Parathyroid adenoma (tissue), 2 donors: Measurements from ENCODE around the gene HLCS.

Source experiments
- H2AFZ ChIP-seq: fragments of 300-600 bp; sonication (generic); one replicate; pipeline ENCODE4 v1.7.0; 2017; ENCODE audit warnings: antibody characterized with exemption, mild to moderate bottlenecking
- H3K27ac ChIP-seq: fragments of 300-600 bp; sonication (generic); one replicate; pipeline ENCODE4 v1.7.0; 2017
- H3K27me3 ChIP-seq: fragments of 300-600 bp; sonication (generic); one replicate; pipeline ENCODE4 v1.7.0; 2017; ENCODE audit warnings: low read length; ENCODE audit not compliant: control insufficient read depth, insufficient read depth
- H3K36me3 ChIP-seq: fragments of 300-600 bp; sonication (generic); one replicate; pipeline ENCODE4 v1.7.0; 2017; ENCODE audit warnings: low read length; ENCODE audit not compliant: control insufficient read depth, insufficient read depth
- H3K4me1 ChIP-seq: fragments of 300-600 bp; sonication (generic); one replicate; pipeline ENCODE4 v1.7.0; 2017; ENCODE audit warnings: control low read depth
- H3K4me2 ChIP-seq: fragments of 300-600 bp; sonication (generic); one replicate; pipeline ENCODE4 v1.7.0; 2017; ENCODE audit warnings: low read length
- H3K4me3 ChIP-seq: fragments of 300-600 bp; sonication (generic); one replicate; pipeline ENCODE4 v1.7.0; 2017; ENCODE audit warnings: low read depth, low read length
- H3K79me2 ChIP-seq: fragments of 300-600 bp; sonication (generic); one replicate; pipeline ENCODE4 v1.7.0; 2017; ENCODE audit warnings: control low read depth
- H3K9ac ChIP-seq: fragments of 300-600 bp; sonication (generic); one replicate; pipeline ENCODE4 v1.7.0; 2017; ENCODE audit warnings: mild to moderate bottlenecking
- H3K9me3 ChIP-seq: fragments of 300-600 bp; sonication (generic); one replicate; pipeline ENCODE4 v1.7.0; 2017; ENCODE audit warnings: low read length; ENCODE audit not compliant: control insufficient read depth
- CTCF ChIP-seq: fragments of 300-600 bp; sonication (generic); IDR thresholded peaks from one replicate; pipeline ENCODE4 v1.7.0; 2017; ENCODE audit warnings: antibody characterized with exemption, mild to moderate bottlenecking
- donor health status: primary hyperparathyroidism.

Gene HLCS

GRCh38 chr21:36922861-36923260 lies 43.6 kb downstream of the HLCS start:
- no peak overlapping the region for H2AFZ ChIP-seq
- H3K9me3 ChIP-seq: no peaks in the 10 kb centered on the region
- no peak overlapping the region for H3K9ac ChIP-seq
- no peak overlapping the region for H3K27ac ChIP-seq
- no peaks in the 10 kb centered on the region for H3K4me1 ChIP-seq
- no peaks in the 10 kb centered on the region for H3K79me2 ChIP-seq
- H3K36me3 ChIP-seq: no peaks in the 10 kb centered on the region
- H3K4me2 ChIP-seq: no peak overlapping the region
- no peak overlapping the region for H3K4me3 ChIP-seq
- no peaks in the 10 kb centered on the region for H3K27me3 ChIP-seq
- no peak for TF ChIP-seq CTCF

DNA sequence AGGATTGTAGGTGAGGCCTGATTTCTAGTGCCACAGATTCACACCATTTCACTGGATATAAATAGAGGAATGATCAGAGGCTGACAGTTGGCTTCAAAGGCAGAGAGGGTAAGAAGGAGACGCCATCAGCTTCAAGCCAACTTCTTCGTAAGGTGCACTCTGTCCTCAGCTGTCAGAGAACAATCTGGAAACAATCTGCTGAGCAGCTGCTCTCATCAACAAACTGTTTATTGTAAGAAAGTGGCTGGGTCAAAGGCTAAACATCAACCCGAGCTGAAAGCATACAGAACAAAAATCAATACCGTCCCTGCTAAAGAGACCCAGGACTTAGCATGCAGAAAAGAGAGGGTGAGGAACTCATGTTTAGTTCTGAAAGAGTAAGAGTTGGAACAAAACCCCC lies 48.2 kb downstream of the HLCS start:
- H3K79me2 ChIP-seq: peaks cover 10% of the 10 kb centered on the region
- no peak overlapping the region for H3K4me2 ChIP-seq
- H3K4me3 ChIP-seq: no peak overlapping the region
- no peaks in the 10 kb centered on the region for H3K36me3 ChIP-seq
- H3K4me1 ChIP-seq: no peaks in the 10 kb centered on the region
- no peak overlapping the region for H2AFZ ChIP-seq
- no peaks in the 10 kb centered on the region for H3K27me3 ChIP-seq
- H3K27ac ChIP-seq: no peak overlapping the region
- no peak for TF ChIP-seq CTCF
- H3K9ac ChIP-seq: no peak overlapping the region
- no peaks in the 10 kb centered on the region for H3K9me3 ChIP-seq

- H3K4me1 ChIP-seq: no peaks in the 10 kb centered on the region
- H3K9ac ChIP-seq: no peak overlapping the region
- TF ChIP-seq CTCF: no peak
- no peaks in the 10 kb centered on the region for H3K36me3 ChIP-seq
- H2AFZ ChIP-seq: no peak overlapping the region
- no peaks in the 10 kb centered on the region for H3K27me3 ChIP-seq
- peaks cover 10% of the 10 kb centered on the region for H3K79me2 ChIP-seq
- H3K9me3 ChIP-seq: no peaks in the 10 kb centered on the region
- no peak overlapping the region for H3K27ac ChIP-seq
- no peak overlapping the region for H3K4me3 ChIP-seq
- no peak overlapping the region for H3K4me2 ChIP-seq
These were observed 48.9 kb downstream of the HLCS start for GRCh38 chr21:36917471-36918158.

GRCh38 chr21:36916718-36917117 lies 49.8 kb downstream of the HLCS start:
- no peak overlapping the region for H2AFZ ChIP-seq
- no peak overlapping the region for H3K9ac ChIP-seq
- H3K4me3 ChIP-seq: no peak overlapping the region
- peaks cover 10% of the 10 kb centered on the region for H3K79me2 ChIP-seq
- H3K9me3 ChIP-seq: no peaks in the 10 kb centered on the region
- H3K27me3 ChIP-seq: no peaks in the 10 kb centered on the region
- no peak for TF ChIP-seq CTCF
- no peaks in the 10 kb centered on the region for H3K4me1 ChIP-seq
- H3K4me2 ChIP-seq: no peak overlapping the region
- H3K36me3 ChIP-seq: no peaks in the 10 kb centered on the region
- no peak overlapping the region for H3K27ac ChIP-seq

DNA sequence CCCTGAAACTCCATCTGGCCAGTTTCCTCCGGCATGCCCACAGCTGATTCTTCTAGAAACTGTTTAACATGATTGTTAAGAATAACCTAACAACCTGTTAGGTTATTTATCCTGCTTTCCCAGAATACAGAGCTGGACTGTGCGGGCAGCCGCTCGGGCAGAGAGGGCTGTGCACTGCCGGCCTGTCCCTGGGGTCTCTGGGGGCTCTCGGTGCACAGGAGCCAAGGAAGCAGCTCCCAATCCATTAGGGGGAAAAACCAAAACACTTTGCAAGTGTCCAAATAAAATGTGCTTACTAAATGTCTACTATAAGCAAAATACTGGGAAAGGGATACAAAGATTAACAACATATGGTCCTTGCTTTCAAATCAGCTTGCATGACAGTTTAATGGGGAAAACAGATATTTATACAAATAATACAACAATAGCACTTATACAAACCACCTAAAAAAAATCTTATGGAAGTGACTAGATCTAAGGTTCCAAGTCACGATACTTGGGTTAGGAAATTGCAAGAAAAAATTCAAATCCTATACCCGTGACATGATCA lies 50.7 kb downstream of the HLCS start:
- Histone ChIP-seq H3K36me3 (no peaks in the 10 kb centered on the region), H3K9ac (no peak overlapping the region), H3K4me3 (no peak overlapping the region), H3K27ac (no peak overlapping the region), H2AFZ (no peak overlapping the region), H3K27me3 (no peaks in the 10 kb centered on the region), H3K4me1 (no peaks in the 10 kb centered on the region), H3K4me2 (no peak overlapping the region), H3K9me3 (no peaks in the 10 kb centered on the region), H3K79me2 (peaks cover 10% of the 10 kb centered on the region)
- no peak for TF ChIP-seq CTCF
